SK-N-SH (cell line): ENCODE data around the gene TCTN1. TPM values are rescaled to one million over a fixed set of nuclear protein-coding genes. Genes with fewer than 3 reads are reported as not detected.

ENCODE experiments used
- CTCF ChIA-PET: fragments of 300-600, 350-600 bp; formaldehyde crosslinking; extraction: SDS; loops from one replicate; lab custom pipeline; 2021; lab: Yijun Ruan, JAX
- POLR2A ChIA-PET: fragments of 350-600 bp; sonication (Branson Sonifier 250); formaldehyde crosslinking; extraction: SDS; loops from one replicate; lab custom pipeline; 2020; ENCODE audit warnings: antibody characterized with exemption, inconsistent platforms; lab: Yijun Ruan, JAX
- DNase-seq: peaks from one replicate; pipeline ENCODE4 v3.0.0; 2012
- H2AFZ ChIP-seq: fragments of 200-600 bp; sonication (generic); 2 replicates; pipeline ENCODE4 v1.8.1; 2016; ENCODE audit warnings: antibody characterized with exemption, mild to moderate bottlenecking, low read depth
- H3F3A ChIP-seq: fragments of 200-600 bp; sonication (generic); replicated peaks from 2 replicates; pipeline ENCODE3; 2016; ENCODE audit warnings: antibody characterized with exemption, mild to moderate bottlenecking; ENCODE audit not compliant: insufficient read depth
- H3K27ac ChIP-seq, 2 experiments: fragments of 200-500 bp in 1 of 2; fragments of 200-600 bp in 1 of 2; sonication (Bioruptor generic) in 1 of 2; sonication (generic), shearing (Covaris generic) in 1 of 2; 2 replicates each; pipeline versions ENCODE4 v1.5.1 to v1.6.1; 2014 to 2016; ENCODE audit warnings: low read depth in 2 of 2, inconsistent platforms in 1 of 2, low read length in 1 of 2, mild to moderate bottlenecking in 1 of 2, mixed read lengths in 1 of 2
- H3K27me3 ChIP-seq: fragments of 200-600 bp; sonication (generic), shearing (Covaris generic); 2 replicates; pipeline ENCODE4 v1.6.1; 2016; ENCODE audit warnings: mixed run types; ENCODE audit not compliant: insufficient read depth
- H3K36me3 ChIP-seq, 2 experiments: fragments of 200-500 bp in 1 of 2; fragments of 200-600 bp in 1 of 2; sonication (Bioruptor generic) in 1 of 2; sonication (generic) in 1 of 2; replicated peaks in 1 of 2; 2 replicates each; pipeline versions ENCODE3 to v1.5.1; 2014 to 2016; ENCODE audit warnings: low read length in 1 of 2, mild to moderate bottlenecking in 1 of 2; ENCODE audit not compliant: insufficient read depth in 2 of 2, control insufficient read depth in 1 of 2
- H3K4me1 ChIP-seq, 2 experiments: fragments of 200-500 bp in 1 of 2; fragments of 200-600 bp in 1 of 2; sonication (Bioruptor generic) in 1 of 2; sonication (generic), shearing (Covaris generic) in 1 of 2; 2 replicates each; pipeline versions ENCODE4 v1.5.1 to v1.6.1; 2014 to 2016; ENCODE audit warnings: low read depth in 1 of 2, low read length in 1 of 2, mixed run types in 1 of 2; ENCODE audit not compliant: insufficient read depth in 2 of 2, control insufficient read depth in 1 of 2
- H3K4me2 ChIP-seq: fragments of 200-600 bp; sonication (generic), shearing (Covaris generic); 2 replicates; pipeline ENCODE4 v1.6.1; 2017; ENCODE audit warnings: mixed run types
- H3K4me3 ChIP-seq, 2 experiments: fragments of 200-500 bp in 1 of 2; fragments of 200-600 bp in 1 of 2; sonication (Bioruptor generic) in 1 of 2; sonication (generic), shearing (Covaris generic) in 1 of 2; 2 replicates each; pipeline versions ENCODE4 v1.5.1 to v1.8.1; 2014 to 2016; ENCODE audit warnings: low read depth in 2 of 2, inconsistent platforms in 1 of 2, low read length in 1 of 2, mild to moderate bottlenecking in 1 of 2, mixed read lengths in 1 of 2, moderate library complexity in 1 of 2
- H3K79me2 ChIP-seq: fragments of 200-600 bp; sonication (generic); 2 replicates; pipeline ENCODE4 v1.8.1; 2017; ENCODE audit warnings: mild to moderate bottlenecking; ENCODE audit not compliant: insufficient read depth
- H3K9ac ChIP-seq: fragments of 200-600 bp; sonication (generic); 2 replicates; pipeline ENCODE4 v1.6.1; 2017; ENCODE audit warnings: mixed run types
- H3K9me2 ChIP-seq: fragments of 200-600 bp; sonication (generic); 2 replicates; pipeline ENCODE4 v1.6.1; 2017; ENCODE audit warnings: mixed run types
- H3K9me3 ChIP-seq: fragments of 200-600 bp; sonication (generic); 2 replicates; pipeline ENCODE4 v1.6.1; 2017; ENCODE audit warnings: mixed run types, mild to moderate bottlenecking, moderate library complexity
- H4K20me1 ChIP-seq: fragments of 200-600 bp; sonication (generic); 2 replicates; pipeline ENCODE4 v1.6.1; 2017; ENCODE audit warnings: mild to moderate bottlenecking, mixed run types; ENCODE audit not compliant: insufficient read depth
- CTCF ChIP-seq: fragments of 200-600 bp; sonication (generic); IDR thresholded peaks from 2 replicates; pipeline ENCODE4 v1.6.1; 2017; ENCODE audit warnings: antibody characterized with exemption, mild to moderate bottlenecking, moderate library complexity
- EP300 ChIP-seq, 2 experiments: IDR thresholded peaks; 2 replicates each; pipeline versions ENCODE4 v1.4.0 to v1.6.1; 2012; ENCODE audit warnings: borderline replicate concordance in 1 of 2, low read depth in 1 of 2, low read length in 1 of 2
- FOXJ3 ChIP-seq: sonication (generic); formaldehyde crosslinking; IDR thresholded peaks from 2 replicates; pipeline ENCODE4 v1.5.1; 2020; ENCODE audit warnings: mild to moderate bottlenecking, missing genetic modification reagents
- FOXM1 ChIP-seq: IDR thresholded peaks from 2 replicates; pipeline ENCODE4 v1.4.0; 2012; ENCODE audit warnings: low read depth, mild to moderate bottlenecking
- JUND ChIP-seq: IDR thresholded peaks from 2 replicates; pipeline ENCODE4 v1.4.0; 2012
- NFIC ChIP-seq: IDR thresholded peaks from 2 replicates; pipeline ENCODE4 v1.4.0; 2012; ENCODE audit warnings: borderline replicate concordance
- NRF1 ChIP-seq: IDR thresholded peaks from 2 replicates; pipeline ENCODE4 v1.6.1; 2012; ENCODE audit warnings: low read depth, mild to moderate bottlenecking, low read length
- REST ChIP-seq: IDR thresholded peaks from 2 replicates; pipeline ENCODE4 v1.6.1; 2012; ENCODE audit warnings: mild to moderate bottlenecking, low read depth, low read length, moderate library complexity
- TAF1 ChIP-seq: IDR thresholded peaks from 2 replicates; pipeline ENCODE4 v1.6.1; 2012; ENCODE audit warnings: low read depth, mild to moderate bottlenecking, low read length, moderate library complexity, borderline replicate concordance
- WGBS: methylation state at CpG from one replicate; pipeline ENCODE4 v1.1.6; 2017; ENCODE audit warnings: low lambda C conversion rate; 5-methylcytosine and 5-hydroxymethylcytosine counted together
- polyA plus RNA-seq, 3 experiments: library from polyadenylated mRNA; depleted of rRNA; stranded (reverse); fragments of >200 nt; gene quantifications; 2 replicates each; pipeline ENCODE4 v1.2.3, GENCODE V29; 2012

TCTN1 gene
- polyA plus RNA-seq, 1 of the 3 experiments (the other 2 are of a cell fraction): 40.2 TPM

GRCh38 chr12:110636516-110636915 is 22.6 kb downstream of the TCTN1 start:
- Histone ChIP-seq H3F3A (no peaks in the 10 kb centered on the region), H3K9ac (no peak overlapping the region), H3K9me3 (no peaks in the 10 kb centered on the region), H3K27ac (no peak overlapping the region), H3K4me2 (no peak overlapping the region), H3K27me3 (no peaks in the 10 kb centered on the region), H3K4me3 (no peak overlapping the region), H3K36me3 (peaks cover 0 to 21% of the 10 kb centered on the region in 2 experiments), H3K9me2 (no peaks in the 10 kb centered on the region), H3K79me2 (no peaks in the 10 kb centered on the region), H3K4me1 (peaks cover 0 to 10% of the 10 kb centered on the region in 2 experiments; a peak in 1 of 4 replicates), H4K20me1 (no peaks in the 10 kb centered on the region), H2AFZ (no peak overlapping the region)
- no peak for TF ChIP-seq JUND
- no peak for TF ChIP-seq EP300 (IDR thresholded peaks at IDR 0.05; ENCODE audit: borderline replicate concordance in 1 of 2, low read depth in 1 of 2, low read length in 1 of 2)
- TF ChIP-seq TAF1: no peak
- TF ChIP-seq NFIC: no peak
- CTCF ChIA-PET: interaction anchor here (1.2 to 1.5 kb wide), 2 partner anchors 10 to 211 kb away, joined by 3 read pairs; partner anchors contain the start of gene CCDC63
- WGBS: 94% methylated on average over 5 of the region's 5 CpGs
- POLR2A ChIA-PET: no interaction called here
- DNase-seq: no peak

GRCh38 chr12:110637869-110638441 is 24.0 kb downstream of the TCTN1 start:
- H3K36me3 ChIP-seq: peaks cover 0 to 16% of the 10 kb centered on the region in 2 experiments
- TF ChIP-seq CTCF (no peak), REST (no peak), FOXM1 (no peak), EP300 (IDR thresholded peaks at IDR 0.05; ENCODE audit: borderline replicate concordance in 1 of 2, low read depth in 1 of 2, low read length in 1 of 2) (no peak), FOXJ3 (CRISPR knock-in tag) (no peak), NRF1 (no peak)
- TF ChIP-seq, all 33 proteins: peak for 0
- no peak overlapping the region for H2AFZ ChIP-seq
- no peaks in the 10 kb centered on the region for H3F3A ChIP-seq
- H3K9me3 ChIP-seq: no peaks in the 10 kb centered on the region
- DNase-seq: no peak
- ChIA-PET POLR2A (no interaction called here), CTCF (interaction anchor here (1.5 kb wide), 1 partner anchor 22 kb away, joined by 3 read pairs; no protein-coding TSS in a partner anchor)
- no peak overlapping the region for H3K9ac ChIP-seq
- H3K4me3 ChIP-seq: no peak overlapping the region
- H3K79me2 ChIP-seq: no peaks in the 10 kb centered on the region
- no peaks in the 10 kb centered on the region for H3K27me3 ChIP-seq
- peaks cover 0 to 15% of the 10 kb centered on the region in 2 experiments; a peak in 1 of 4 replicates for H3K4me1 ChIP-seq
- no peak overlapping the region for H3K27ac ChIP-seq
- no peaks in the 10 kb centered on the region for H4K20me1 ChIP-seq
- H3K9me2 ChIP-seq: no peaks in the 10 kb centered on the region
- H3K4me2 ChIP-seq: no peak overlapping the region
- WGBS: 69% methylated on average over 3 of the region's 3 CpGs
